ENCODE results near the gene ELFN1. TPM values are rescaled to one million over a fixed set of nuclear protein-coding genes. Genes with fewer than 3 reads are reported as not detected.

The ELFN1 gene
- total RNA-seq, 1 donor from 2014 or later, result 1.4 TPM

DNA sequence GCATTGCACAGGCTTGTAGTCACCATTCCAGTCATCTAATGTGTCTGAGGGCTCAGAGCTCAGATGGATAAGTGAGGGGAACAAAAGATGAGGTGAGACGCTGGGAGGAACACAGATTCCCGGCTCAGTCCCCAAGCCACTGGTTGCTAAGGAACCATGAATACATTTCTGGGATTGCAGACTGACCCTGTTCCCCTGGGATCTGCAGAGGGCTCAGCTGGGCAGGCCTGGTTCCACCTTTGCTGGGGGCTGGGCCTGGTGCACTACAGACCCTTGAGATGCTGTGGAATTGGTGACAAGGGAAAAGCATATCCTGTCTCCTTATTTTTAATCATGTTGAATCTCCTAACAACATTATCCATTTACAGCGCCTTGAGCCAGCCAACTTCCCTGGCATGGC, 19.2 kb downstream of the ELFN1 start:
- Histone ChIP-seq H3K4me3 (no peak overlapping the region), H3K4me1 (no peaks in the 10 kb centered on the region), H3K27ac (no peak overlapping the region), H3K27me3 (ENCODE audit: low read depth) (no peaks in the 10 kb centered on the region), H3K36me3 (no peaks in the 10 kb centered on the region), H3K9me3 (peaks cover 11% of the 10 kb centered on the region)
- DNase-seq (no peak), ATAC-seq (no peak)
- TF ChIP-seq, protein P1, sequence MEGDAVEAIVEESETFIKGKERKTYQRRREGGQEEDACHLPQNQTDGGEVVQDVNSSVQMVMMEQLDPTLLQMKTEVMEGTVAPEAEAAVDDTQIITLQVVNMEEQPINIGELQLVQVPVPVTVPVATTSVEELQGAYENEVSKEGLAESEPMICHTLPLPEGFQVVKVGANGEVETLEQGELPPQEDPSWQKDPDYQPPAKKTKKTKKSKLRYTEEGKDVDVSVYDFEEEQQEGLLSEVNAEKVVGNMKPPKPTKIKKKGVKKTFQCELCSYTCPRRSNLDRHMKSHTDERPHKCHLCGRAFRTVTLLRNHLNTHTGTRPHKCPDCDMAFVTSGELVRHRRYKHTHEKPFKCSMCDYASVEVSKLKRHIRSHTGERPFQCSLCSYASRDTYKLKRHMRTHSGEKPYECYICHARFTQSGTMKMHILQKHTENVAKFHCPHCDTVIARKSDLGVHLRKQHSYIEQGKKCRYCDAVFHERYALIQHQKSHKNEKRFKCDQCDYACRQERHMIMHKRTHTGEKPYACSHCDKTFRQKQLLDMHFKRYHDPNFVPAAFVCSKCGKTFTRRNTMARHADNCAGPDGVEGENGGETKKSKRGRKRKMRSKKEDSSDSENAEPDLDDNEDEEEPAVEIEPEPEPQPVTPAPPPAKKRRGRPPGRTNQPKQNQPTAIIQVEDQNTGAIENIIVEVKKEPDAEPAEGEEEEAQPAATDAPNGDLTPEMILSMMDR (IDR thresholded peaks at IDR 0.05), result no peak
- intact Hi-C loops (cut with DNase I), result no loop called here

DNA sequence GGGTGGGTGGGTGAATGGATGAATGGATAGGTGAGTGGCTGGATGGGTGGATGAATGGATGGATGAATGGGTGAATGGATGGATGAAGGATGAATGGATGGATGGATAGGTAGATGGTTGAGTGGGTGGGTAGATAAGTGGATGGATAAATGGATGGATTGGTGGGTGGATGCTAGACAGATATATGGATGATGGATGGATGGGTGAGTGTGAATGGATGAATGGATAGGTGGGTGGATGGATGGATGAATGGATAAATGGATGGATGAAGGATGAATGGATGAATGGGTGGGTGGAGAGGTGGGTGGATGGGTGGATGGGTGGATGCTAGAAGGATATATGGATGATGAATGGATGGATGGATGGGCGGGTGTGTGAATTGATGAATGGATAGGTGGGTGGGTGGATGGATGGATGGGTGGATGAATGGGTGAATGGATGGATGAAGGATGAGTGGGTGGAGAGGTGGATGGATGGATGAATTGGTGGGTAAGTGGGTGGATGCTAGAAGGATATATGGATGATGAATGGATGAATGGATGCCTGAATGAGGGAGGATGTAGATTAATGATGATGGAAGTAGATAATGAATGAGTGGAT, 20.4 kb downstream of the ELFN1 start:
- no peak for DNase-seq
- Histone ChIP-seq H3K36me3 (no peaks in the 10 kb centered on the region), H3K27me3 (ENCODE audit: low read depth) (no peaks in the 10 kb centered on the region), H3K9me3 (no peaks in the 10 kb centered on the region), H3K4me1 (no peaks in the 10 kb centered on the region), H3K4me3 (no peak overlapping the region), H3K27ac (no peak overlapping the region)
- no peak for ATAC-seq
- TF ChIP-seq, protein P1 (IDR thresholded peaks at IDR 0.05), result no peak
- intact Hi-C loops (cut with DNase I), result no loop called here

DNA sequence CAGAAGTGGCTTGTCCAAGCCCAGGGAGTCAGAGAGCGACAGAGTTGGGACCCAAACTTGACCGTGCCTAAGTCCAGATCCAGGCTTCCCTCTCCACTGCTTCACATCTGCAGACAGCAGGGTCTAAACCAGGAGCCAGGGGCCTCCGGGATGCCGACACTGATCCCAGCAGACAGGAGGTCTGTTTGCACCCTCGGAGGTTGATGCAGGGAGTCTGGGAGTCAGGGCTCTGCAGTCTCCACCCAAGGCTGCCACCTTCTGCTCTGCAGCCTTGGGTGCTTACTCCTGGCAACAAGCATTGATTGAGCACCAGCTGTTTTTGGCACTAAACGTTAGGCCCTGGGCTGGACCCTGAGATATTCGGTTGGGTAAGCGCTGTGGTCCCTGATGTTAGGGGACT, 21.0 kb downstream of the ELFN1 start:
- Histone ChIP-seq H3K27ac (no peak overlapping the region), H3K4me1 (no peaks in the 10 kb centered on the region), H3K27me3 (ENCODE audit: low read depth) (no peaks in the 10 kb centered on the region), H3K4me3 (no peak overlapping the region), H3K36me3 (no peaks in the 10 kb centered on the region), H3K9me3 (no peaks in the 10 kb centered on the region)
- DNase-seq, result no peak
- no peak for ATAC-seq
- TF ChIP-seq, protein P1 (IDR thresholded peaks at IDR 0.05), result no peak
- intact Hi-C loops (cut with DNase I), result no loop called here

DNA sequence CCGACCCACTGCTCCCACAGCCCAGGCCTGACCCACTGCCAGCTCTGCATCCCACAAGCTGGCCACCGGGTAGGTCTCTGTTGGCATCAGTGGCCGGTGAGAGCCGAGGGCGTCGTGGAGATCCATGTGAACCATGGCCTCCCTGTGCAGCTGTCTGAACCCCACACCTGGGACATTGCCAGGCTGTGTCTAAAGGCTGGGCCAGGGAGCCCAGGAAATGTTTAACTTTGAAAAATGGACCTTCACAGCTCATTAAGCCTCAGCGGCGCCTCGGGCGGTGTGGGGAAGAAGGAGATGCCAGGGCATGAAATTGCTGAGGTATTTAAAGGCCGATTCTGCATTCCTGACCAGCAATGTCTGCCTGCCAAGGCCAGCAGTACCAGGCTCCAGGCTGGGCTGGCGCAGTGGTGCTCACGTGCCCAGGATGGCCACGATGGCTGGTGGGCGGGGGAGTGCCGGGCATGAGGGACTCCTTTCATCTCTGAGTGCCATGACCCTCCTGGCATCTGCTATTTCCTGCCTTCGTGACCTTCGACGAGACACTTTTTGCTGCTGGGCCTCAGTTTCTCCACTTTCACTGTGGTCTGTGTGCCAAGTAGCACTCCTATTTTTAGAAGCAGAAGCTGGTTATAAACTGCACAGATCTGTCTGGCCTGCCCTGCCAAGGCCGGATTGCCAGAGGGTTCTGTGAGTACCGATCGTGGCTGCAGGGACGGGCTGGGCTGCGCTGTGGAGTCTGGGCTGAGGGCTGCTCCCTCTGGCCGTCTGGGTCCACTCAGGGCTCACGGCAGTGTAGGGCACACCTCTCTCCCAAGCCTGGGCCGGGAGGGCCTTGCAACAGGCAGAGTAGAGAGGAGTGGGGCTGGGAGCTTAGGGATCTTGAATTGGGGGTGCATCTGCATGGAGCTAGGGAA, 21.8 kb downstream of the ELFN1 start:
- H3K27ac ChIP-seq, result no peak overlapping the region
- intact Hi-C loops (cut with DNase I), result no loop called here
- H3K4me1 ChIP-seq, result no peaks in the 10 kb centered on the region
- H3K9me3 ChIP-seq, result no peaks in the 10 kb centered on the region
- no peaks in the 10 kb centered on the region for H3K27me3 ChIP-seq (ENCODE audit: low read depth)
- ATAC-seq, result no peak
- TF ChIP-seq, protein P1 (IDR thresholded peaks at IDR 0.05), result no peak
- no peaks in the 10 kb centered on the region for H3K36me3 ChIP-seq
- H3K4me3 ChIP-seq, result no peak overlapping the region
- DNase-seq, result peak; percentile 38

DNA sequence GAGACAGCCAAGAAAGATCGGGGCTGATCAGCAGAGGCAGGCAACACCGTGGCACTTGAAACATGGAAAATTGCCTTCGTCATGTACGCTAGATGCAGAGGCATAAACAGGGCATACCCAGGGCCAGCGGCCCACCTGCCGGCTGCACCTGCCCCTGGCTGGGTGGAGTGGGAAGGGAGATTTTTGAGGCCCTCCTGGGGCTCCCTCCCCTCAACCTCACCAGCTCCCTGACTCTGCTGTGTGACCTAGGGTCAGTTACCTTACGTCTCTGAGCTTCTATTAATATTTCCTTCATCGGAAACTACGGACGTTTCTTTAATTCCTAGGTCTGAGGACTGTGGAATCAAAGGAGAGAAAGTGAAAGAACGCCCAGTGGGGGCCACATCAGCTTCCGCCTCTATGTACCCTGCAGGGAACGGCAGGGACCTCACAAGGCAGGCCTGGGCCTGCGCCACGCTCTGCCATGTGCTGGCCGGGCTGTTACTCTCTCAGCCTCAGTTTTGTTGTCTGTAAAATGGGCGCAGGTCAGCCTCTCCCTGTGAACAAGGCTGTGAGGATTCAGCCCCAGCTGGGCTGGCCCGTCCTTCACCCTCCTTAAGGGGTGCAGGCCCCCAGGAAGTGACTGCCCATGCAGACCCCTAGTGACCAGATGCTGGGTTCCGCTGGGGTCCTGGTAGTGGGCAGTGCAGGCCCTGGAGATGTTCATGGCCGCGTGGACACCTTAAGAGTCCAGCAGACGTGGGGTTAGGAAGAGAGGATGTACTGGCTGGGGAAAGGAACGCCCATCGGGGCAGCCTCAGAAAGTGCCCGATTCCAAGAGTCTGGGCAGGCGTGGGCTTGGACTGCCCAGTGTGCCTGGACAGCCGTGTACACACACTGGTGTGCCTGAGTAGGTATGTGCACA, 22.7 kb downstream of the ELFN1 start:
- no peak overlapping the region for H3K4me3 ChIP-seq
- intact Hi-C loops (cut with DNase I), result no loop called here
- no peak for ATAC-seq
- no peak overlapping the region for H3K27ac ChIP-seq
- H3K27me3 ChIP-seq (ENCODE audit: low read depth), result no peaks in the 10 kb centered on the region
- H3K36me3 ChIP-seq, result no peaks in the 10 kb centered on the region
- TF ChIP-seq, protein P1 (IDR thresholded peaks at IDR 0.05), result no peak
- no peaks in the 10 kb centered on the region for H3K9me3 ChIP-seq
- no peaks in the 10 kb centered on the region for H3K4me1 ChIP-seq
- DNase-seq, result peak; percentile 31

Data from lower lobe of right lung (tissue), 2 donors.